ENCODE results near the gene SLC13A2.

The SLC13A2 gene

DNA sequence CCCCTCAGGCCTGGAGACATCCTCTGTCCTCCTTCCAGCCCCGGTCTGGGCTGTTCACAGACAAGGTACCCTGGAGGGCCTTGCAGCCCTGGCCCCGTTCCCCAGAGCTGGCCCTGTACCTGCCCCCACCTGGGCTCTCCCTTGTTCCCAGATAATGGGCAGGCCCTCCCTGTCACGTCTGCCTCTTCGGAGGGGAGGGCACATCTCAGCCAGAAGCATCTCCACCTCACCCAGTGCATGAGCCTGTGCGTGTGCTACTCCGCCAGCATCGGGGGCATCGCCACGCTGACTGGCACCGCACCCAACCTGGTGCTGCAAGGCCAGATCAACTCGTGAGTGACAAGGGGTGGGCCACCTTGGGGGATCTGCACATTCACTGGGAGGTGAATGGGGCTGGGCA lies 17.8 kb downstream of the SLC13A2 start:
- in situ Hi-C loops (cut with MboI; ENCODE audit: low sequenced_read_pairs): no loop called here

DNA sequence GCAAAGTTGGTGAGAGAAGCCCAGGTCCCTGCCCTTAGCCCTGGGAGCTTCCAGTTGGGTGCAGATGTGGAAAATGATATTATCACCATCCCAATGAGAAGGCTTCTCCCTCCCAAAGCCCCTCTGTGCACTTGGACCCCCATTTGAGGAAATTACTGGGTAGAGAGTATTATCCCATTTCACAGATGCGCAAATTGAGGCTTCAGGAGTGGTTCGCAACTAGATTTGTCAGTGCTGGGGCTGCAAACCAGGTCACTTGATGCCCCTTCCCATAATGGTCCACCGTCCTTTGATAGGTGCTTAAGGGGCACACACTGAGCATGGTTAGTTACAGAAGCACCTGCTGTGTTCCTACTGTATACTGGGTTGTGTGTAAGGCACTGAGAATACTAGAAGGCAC lies 18.4 kb downstream of the SLC13A2 start:
- in situ Hi-C loops (cut with MboI; ENCODE audit: low sequenced_read_pairs): no loop called here

DNA sequence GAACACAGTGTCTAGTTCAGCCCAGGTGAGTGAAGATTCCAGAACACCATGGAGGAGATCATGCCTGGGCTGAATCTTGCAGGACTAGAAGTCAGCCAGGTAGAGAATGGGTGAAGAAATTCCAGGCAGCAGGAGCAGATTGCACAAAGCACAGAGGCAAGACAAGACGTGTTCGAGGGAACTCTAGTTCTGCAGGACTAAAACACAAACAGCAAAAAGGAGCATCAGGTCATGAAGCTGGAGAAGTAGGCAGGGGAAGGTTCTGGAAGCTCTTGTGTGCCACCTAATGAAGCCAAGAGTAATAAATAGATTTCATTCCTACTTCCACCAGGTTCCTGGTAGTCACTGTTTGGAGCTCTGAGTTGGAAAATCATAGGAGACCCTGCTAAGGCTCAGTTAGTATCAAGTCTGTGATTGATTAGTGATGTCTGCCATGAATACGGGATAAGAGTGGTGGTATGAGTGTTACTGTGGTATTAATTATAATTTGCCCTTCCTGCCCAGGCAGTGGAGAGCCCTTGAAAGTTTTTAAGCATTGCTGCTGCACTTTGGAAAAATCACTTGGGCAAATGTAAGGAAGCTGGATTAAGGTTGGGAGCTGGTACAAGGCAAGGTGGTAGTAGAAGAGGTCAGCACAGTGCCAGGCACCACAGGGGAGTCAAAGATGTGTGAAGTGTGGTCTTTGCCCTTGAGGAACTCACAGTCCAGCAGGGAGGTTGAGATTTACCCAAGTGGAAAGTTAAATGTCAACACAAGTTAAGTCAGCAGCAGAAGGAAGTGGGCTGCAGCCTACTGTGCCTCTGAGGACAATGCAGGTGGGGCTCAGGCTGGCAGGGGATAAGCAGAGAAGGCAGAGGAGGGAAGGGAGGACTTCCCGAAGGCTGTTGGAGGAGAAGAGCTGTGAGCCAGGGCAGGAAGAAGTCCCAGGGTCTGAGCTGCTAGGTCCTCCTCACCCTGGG lies 19.2 kb downstream of the SLC13A2 start:
- in situ Hi-C loops (cut with MboI; ENCODE audit: low sequenced_read_pairs): no loop called here

DNA sequence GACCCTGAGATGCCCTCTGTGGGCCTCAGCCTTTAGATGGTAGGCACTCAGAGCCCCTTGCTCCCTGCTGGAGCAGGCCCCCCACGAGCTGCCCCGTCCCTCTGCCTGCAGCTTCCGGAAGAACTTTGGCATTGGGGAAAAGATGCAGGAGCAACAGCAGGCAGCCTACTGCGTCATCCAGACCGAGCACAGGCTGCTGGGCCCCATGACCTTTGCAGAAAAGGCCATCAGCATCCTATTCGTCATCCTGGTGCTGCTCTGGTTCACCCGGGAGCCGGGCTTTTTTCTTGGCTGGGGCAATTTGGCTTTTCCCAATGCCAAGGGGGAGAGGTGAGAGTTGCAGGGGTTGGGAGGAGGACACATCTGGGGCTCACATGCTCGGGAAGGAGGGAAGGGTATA lies 20.0 kb downstream of the SLC13A2 start:
- in situ Hi-C loops (cut with MboI; ENCODE audit: low sequenced_read_pairs): no loop called here

DNA sequence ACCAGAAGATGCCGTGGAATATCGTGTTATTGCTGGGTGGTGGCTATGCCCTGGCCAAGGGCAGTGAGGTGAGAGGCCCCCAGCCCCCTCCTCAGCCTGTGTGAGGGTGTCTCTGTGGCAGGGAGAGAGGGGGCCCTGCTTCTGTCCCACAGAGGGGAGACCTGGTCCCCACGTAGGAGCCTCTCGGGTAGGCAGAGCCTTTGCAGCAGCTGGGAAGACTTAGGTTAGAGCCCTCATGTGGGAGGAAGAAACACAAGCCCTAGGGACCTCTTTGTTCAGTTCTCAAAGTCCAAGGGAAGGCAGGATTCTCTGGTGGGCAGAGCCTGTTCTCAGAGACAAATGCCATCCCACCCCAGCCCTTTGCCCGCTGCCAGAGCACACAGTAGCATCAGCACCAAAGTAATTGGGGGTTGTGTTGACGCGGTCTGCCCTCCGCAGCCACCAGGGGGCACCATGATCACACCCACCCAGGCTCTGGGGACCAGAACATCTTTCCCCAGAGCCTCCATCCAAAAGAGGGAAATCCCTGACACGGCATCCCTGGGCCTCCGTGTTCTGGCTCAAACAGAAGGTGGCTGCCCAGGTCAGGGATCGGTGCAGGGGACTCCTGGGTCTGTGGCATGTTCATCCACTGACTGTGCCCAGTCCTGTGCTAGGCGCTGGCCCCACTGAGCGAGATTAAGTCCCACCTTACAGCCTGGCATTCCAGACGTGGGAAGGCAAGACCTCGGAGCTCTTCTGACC lies 21.2 kb downstream of the SLC13A2 start:
- in situ Hi-C loops (cut with MboI; ENCODE audit: low sequenced_read_pairs): no loop called here

DNA sequence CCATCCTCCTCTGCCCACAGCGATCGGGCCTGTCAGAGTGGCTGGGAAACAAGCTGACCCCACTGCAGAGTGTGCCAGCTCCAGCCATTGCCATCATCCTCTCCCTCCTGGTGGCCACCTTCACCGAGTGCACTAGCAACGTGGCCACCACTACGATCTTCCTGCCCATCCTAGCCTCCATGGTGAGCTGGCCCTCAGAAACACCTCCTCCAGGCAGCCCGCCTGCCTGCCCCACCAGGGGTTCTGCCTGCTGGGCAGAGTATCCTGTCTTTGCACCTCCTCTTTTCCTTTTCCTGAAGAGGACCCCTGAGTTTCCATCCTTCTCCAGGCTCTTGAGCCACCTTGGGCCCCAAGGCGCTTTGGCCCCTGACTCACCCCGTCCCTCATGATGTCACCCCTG lies 22.2 kb downstream of the SLC13A2 start:
- in situ Hi-C loops (cut with MboI; ENCODE audit: low sequenced_read_pairs): no loop called here

DNA sequence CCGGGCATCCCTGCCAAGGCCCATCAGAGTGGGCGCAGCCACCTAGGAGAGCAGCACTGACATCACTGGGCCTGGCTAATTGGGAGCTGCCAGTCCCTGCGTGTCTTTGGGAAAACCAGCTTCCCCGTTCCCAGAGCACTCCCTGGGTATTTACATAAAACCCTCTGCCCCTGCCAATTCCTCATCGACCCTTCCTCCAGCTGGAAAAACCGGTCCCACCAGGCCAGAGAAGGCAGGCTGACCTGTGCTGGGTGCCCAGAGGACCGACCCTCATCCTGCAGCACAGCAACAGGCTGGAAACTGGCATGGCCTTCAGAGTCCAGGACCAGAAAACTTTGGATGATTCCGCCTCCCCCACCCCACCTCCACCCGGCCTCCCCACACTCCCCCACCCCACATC lies 24.5 kb downstream of the SLC13A2 start:
- in situ Hi-C loops (cut with MboI; ENCODE audit: low sequenced_read_pairs): no loop called here

DNA sequence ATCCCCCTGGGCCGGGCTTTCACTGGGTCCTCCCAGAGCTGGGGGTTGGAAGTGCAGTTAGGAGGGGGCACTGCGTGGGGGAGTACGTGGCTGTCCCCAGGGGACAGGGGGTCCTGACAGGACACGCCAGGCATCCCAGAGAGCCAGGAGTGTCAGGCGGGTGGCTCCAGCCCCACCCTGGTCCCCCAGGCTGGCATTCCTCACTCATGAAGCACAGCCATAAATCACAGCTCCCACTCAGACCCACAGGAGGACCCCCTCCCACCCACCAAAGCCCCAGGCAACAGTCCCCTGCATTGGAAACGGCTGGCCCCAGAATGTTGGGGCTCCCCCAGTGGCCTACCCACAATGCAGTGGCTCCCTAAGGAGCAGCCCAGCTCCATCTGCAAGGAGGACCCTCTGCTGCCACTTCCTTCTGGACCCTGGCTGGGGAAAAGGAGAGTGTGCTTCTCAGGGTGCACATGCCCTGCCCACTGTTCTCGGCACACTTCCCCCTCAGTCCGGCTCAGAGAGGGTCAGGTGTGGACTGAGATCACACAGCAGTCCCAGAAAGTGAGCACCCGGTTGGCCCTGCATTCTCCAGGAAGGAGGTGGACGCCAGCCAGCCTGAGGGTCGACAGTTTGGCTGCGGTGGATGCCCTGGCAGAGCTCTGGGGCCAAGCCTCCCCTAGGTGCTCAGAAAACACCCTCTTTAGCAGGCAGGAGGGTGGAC lies 25.4 kb downstream of the SLC13A2 start:
- in situ Hi-C loops (cut with MboI; ENCODE audit: low sequenced_read_pairs): no loop called here

DNA sequence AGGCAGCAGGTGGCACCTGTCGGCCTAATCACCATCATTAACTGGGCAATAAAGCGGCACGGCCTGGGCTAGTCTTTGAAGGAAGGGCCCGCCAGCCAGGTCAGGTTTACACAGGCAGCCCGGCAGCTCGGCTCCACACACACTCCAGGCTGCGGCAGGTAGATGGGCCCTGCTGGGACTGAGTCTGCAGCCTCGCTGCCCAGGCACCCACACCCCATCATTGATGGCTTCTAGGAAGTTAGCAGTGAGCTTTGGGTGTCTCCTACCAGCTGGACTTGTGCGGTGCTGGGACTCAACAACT lies 25.9 kb downstream of the SLC13A2 start:
- in situ Hi-C loops (cut with MboI; ENCODE audit: low sequenced_read_pairs): no loop called here

DNA sequence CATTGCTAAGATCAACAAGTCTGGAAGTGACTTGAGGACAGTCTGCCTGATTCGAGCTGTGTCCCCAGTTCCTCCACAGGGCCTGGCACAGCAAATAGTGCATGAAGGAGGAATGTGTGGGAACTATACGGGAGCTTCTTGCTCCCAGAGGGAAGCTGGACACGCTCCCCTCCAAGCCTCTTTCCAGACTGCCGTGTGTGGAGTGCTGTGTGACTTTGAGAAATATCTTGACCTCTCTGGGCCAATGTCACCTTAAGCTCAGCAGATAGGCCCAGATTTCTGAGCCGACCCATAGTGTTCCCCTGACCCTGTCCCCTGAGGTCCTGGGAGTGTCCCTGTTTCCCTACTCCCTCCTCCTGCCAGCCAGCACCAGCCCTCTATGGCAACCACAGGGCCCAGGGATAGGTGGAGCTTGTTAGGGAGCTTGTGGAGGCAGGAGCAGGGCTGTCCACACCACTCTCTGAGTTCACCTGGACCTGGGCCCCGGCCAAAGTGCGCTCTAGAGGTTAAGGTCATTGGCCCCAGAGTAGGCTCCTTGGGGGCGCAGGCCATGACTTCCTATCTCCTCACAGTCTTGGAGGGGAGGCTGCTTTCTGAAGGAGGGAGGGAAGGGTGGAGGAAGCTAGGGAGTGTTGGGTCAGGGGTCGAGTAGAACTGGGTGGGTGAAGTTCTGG lies 26.4 kb downstream of the SLC13A2 start:
- in situ Hi-C loops (cut with MboI; ENCODE audit: low sequenced_read_pairs): no loop called here

DNA sequence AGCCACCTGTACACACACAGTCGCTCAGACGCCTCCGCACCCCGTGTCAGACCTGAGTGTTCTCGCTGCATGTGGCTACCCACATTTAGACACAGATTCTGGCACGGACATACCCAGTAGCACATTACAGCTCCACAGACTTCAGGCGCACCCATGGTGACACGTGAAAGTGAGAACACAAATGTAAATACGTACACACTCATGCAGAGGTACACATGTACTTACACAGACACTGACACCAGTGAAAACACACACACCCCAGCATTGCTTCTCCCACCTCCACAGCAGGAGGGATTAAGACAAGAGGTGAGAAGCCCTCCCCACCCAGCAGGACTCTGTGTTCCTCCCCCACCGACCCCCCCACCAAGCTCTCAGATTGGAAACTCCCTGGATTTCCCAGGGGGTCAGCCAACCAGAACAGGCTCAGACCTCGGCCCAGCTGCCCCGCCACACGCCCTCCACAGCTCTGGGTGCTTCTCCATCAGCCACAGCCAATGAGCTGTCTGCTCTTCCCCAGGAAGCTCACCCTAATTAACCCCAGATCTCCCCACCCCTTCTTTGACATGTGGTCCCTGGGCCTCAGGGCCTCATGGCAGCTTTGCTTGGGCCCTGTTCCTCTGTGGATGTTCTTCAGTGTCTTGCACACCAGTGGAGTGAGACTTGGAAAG lies 27.4 kb downstream of the SLC13A2 start:
- in situ Hi-C loops (cut with MboI; ENCODE audit: low sequenced_read_pairs): no loop called here

DNA sequence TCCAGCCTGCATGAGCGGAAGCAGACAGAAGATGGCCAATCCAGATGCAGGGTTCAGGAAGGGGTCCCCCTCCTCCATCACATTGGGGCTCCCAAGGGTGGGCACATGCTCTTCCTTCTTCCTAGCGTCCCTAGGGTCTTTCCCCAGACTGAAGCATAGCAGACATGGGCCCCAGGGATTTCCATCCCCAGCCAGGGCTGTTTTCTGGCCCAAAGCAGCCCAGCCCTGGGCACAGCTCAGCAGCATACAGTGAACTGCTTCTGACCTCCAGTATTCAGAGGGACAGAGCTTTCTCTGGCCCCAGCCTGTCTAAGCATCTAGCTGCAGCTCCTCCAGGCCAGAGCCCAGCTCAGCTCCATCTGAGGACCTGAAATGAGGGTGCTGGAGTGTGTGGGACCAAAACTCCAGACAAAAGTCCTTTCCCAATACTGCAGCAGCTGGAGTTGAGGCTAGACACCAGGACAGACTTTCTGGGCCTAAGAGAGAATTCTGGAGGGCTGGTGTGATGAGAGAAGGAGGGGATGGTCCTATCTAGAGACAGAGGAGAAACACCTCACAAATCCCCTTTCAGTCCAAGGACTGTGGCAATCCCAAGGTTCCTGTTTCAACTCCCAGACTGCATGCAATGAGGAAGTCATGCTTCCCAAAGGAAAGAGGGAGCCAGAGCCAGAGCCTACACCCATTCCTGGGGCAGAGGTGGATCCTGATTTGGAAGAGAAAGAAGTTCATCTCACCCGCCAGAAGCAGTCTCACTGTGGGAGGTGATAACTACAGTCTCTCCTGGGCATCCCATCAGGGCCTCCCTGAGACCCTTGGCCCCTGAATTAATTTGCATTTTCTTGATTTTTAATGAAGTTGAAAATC lies 28.2 kb downstream of the SLC13A2 start:
- in situ Hi-C loops (cut with MboI; ENCODE audit: low sequenced_read_pairs): no loop called here

DNA sequence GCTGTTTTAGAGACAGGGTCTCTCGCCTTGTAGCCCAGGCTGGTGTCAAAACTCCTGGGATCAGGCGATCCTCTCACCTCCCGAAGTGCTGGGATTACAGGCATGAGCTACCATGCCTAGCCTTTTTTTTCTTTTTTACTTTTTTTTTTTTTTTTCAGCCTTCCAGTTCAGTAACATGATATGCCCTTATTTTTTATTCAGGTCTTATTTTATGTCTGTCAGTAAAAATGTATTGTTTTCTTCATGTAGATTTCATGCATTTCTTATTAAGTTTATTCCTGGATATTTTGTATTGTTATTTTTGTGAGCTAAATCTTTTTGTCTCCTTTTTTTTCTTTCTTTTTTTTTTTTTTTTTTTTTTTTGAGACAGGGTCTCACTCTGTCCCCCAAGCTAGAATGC lies 30.0 kb downstream of the SLC13A2 start:
- in situ Hi-C loops (cut with MboI; ENCODE audit: low sequenced_read_pairs): no loop called here

DNA sequence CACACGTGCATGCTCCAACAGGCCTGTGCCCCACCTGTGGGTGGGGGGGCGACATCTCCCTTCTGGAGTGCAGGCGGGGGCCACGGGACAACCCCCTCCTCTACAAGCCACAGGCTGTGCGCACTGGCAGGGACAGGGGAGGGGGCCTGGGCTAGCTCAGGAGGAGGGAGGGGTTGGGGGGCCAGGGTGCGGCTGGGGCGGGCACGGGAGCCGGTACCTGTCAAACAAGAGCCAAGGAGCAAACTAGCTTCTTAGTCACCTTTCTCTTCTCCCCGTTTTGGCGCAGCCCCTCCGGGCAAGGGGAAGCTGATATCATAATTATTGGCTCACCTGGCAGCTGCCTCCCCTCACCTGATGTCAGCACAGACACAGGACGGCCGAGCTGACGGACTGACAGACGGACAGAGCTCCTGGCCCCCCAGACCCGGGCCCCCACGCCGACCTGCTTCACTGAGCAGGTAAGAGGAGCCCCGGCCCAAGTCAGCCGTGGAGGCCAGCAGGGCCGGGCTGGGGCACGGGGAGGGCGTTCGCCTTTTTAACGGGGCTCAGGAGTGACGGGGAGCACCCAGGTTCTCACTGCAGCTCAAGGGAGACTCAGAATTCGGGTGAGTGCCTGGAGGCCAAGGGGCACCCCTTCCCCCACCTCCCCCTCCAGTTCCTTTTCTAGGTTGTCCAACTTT lies 32.7 kb downstream of the SLC13A2 start, which contains the start of gene FOXN1:
FOXN1 (plus strand) TSS at position 363 of the 680 bp plus-strand sequence. CDS start 17,622 bp downstream, outside the sequence.
- in situ Hi-C loops (cut with MboI; ENCODE audit: low sequenced_read_pairs): no loop called here

DNA sequence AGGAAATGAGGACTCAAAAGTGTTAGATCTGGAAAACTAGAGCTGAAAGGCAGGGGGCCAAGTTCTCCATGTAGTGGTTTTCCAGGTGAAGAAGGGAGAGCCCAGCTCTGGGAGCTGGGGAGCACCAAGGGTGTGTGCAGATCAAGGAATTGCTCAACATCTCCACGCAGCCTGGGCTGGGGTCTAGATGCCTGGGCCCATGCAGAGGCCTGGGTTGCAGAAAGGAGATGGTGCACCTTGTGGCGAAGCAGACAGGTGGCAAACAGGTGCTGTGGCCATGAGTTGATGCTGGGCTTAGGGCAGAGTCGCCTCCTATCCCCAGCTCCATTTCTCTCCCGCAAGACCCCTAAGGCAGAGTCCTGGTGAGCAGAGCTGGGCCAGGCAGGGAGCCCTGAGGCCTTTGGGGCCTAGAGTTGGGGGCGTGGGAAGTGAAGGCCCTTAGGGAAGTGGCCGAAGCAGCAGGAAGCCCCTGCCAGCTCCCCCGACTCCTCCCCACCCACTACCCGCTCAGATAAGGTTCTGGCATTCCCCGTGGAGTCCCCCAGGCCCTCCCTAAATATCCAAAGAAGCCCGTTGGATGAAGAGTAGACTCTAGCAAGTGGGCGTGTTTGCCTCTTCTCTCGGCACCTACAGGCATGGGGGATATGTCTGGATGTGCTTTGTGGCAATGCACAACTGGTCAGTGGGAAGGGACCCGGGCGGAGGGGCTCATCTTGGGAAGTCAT lies 33.5 kb downstream of the SLC13A2 start:
- in situ Hi-C loops (cut with MboI; ENCODE audit: low sequenced_read_pairs): no loop called here

DNA sequence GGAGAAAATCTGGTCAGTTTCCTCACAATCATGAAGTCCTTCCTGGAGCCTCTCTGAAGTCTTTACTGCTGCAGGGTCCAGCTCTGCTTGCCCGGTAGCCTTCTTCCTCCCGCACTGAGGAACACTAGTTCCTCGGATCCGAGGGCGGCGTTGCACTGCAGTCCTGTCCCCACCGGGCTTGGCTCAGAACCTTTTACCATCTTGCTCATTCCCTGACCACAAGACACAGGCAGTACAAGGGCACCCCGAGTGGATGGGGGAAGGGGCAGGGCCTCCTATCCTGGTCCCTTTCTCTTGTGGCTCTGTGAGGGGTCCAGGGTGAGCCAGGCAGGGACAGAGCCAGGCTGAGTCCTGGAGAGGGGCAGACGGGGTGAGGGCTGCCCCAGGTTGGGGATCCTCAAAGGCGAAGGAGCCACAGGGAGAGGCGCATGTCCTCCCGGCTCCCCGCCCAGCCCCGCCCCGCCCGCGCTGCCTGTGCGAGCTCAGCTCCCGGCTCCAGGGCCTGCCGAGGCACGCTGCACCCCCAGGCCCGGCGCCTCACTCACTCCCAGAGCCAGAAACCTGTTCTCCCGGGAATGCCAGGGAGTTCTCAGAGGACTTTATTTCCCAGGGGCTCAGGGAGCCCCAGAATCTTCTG lies 34.2 kb downstream of the SLC13A2 start:
- in situ Hi-C loops (cut with MboI; ENCODE audit: low sequenced_read_pairs): no loop called here

DNA sequence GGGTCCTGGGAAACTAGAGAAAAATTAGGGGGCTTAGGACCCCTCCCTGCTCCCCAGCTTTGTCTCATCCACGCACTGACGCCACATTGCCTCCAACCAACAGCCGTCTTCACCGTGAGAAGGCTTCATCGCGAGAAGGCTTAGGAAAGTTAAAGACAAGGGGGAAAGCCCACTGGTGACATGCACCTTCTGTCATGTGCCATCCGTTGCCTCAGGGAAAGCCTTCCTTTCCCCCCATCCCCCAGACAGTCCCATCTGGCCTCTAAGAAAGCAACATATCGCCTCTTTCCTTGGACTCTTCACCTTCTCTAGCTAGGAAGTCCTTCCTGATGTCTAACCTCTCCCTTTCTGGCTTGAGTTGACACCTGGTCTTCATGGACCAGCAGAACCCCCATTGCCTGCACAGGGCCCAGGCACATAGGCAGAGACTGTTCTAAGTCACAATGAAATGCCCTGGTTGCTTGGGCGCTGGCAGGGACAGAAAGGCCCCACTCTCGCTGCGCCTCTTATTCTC lies 34.8 kb downstream of the SLC13A2 start:
- in situ Hi-C loops (cut with MboI; ENCODE audit: low sequenced_read_pairs): no loop called here

DNA sequence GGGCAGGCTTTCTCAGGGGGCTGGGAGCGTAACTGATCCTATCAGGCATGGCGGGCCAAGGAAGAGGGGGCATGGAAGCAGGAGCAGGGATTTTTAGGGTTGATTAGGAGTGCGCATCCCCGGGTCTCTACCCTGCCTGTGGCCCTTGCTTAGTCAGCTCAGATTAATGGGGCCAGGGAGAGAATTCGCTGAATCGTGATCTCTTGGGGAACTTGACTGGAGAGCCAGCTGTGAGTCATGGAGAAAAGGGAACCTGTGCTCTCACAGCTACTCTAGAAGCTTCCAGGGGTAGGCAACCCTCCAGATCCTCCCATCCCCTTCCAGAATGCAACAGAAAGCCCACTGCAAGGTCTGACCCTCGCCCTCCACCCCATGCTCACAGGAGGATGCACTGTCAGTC lies 36.3 kb downstream of the SLC13A2 start:
- in situ Hi-C loops (cut with MboI; ENCODE audit: low sequenced_read_pairs): no loop called here

Measured in HL-60/S4 treated with retinoic acid at 250 ng/mL for 4 days and 3 days (cell line).